Measurements from ENCODE around the gene ACTA2.
"Not testable (repeated sequence)": the region's sequence is repeated elsewhere in the genome, so short reads cannot be mapped to it uniquely, and the experiment has no call there.

Gene ACTA2

GRCh38 chr10:88943778-88944177, 8.8 kb downstream of the ACTA2 start:
- H3K9ac ChIP-seq = no peak overlapping the region
- H3K4me2 ChIP-seq = peak overlapping the region in 6 of 11 experiments; percentile 10 to 87 (median 78); a peak in 10 of 22 replicates
- H3K4me3 ChIP-seq = no peak overlapping the region
- no peak overlapping the region for H3K27ac ChIP-seq
- peaks cover 17 to 32% (median 21%) of the 10 kb centered on the region in 10 experiments for H3K4me1 ChIP-seq
- H3K27me3 ChIP-seq = peaks cover 0 to 54% (median 0%) of the 10 kb centered on the region in 11 experiments; a peak in 4 of 22 replicates
- no peak for TF ChIP-seq Cebpa-rat (IDR thresholded peaks at IDR 0.05)
- H3K9me3 ChIP-seq (replicated peaks in 1 of 11) = no peaks in the 10 kb centered on the region
- peaks cover 0 to 55% (median 0%) of the 10 kb centered on the region in 11 experiments; a peak in 4 of 22 replicates for H3K36me3 ChIP-seq
- H4K20me1 ChIP-seq = peaks cover 0 to 22% (median 0%) of the 10 kb centered on the region in 11 experiments; a peak in 2 of 22 replicates

- Histone ChIP-seq H3K27ac (no peak overlapping the region), H3K9ac (no peak overlapping the region), H3K27me3 (peaks cover 0 to 52% (median 0%) of the 10 kb centered on the region in 11 experiments; a peak in 4 of 22 replicates), H3K36me3 (peaks cover 0 to 75% (median 0%) of the 10 kb centered on the region in 11 experiments; a peak in 4 of 22 replicates), H3K4me3 (no peak overlapping the region), H3K4me2 (no peak overlapping the region), H3K4me1 (peaks cover 17 to 24% (median 21%) of the 10 kb centered on the region in 10 experiments), H3K9me3 (replicated peaks in 1 of 11) (no peaks in the 10 kb centered on the region), H4K20me1 (peaks cover 0 to 14% (median 0%) of the 10 kb centered on the region in 11 experiments; a peak in 2 of 22 replicates)
- no peak for TF ChIP-seq Cebpa-rat (IDR thresholded peaks at IDR 0.05)
Observed at GRCh38 chr10:88941026-88941425, 11.5 kb downstream of the ACTA2 start.

GRCh38 chr10:88938938-88939337, 13.6 kb downstream of the ACTA2 start:
- no peak overlapping the region for H3K4me2 ChIP-seq
- H3K27me3 ChIP-seq = peaks cover 0 to 47% (median 0%) of the 10 kb centered on the region in 11 experiments; a peak in 4 of 22 replicates
- H3K9me3 ChIP-seq (replicated peaks in 1 of 11) = no peaks in the 10 kb centered on the region
- no peak overlapping the region for H3K27ac ChIP-seq
- peaks cover 0 to 74% (median 0%) of the 10 kb centered on the region in 11 experiments; a peak in 4 of 22 replicates for H3K36me3 ChIP-seq
- H3K4me3 ChIP-seq = no peak overlapping the region
- TF ChIP-seq Cebpa-rat (IDR thresholded peaks at IDR 0.05) = no peak
- peaks cover 0 to 12% (median 6%) of the 10 kb centered on the region in 10 experiments; a peak in 16 of 20 replicates for H3K4me1 ChIP-seq
- H4K20me1 ChIP-seq = peaks cover 0 to 3% (median 0%) of the 10 kb centered on the region in 11 experiments; a peak in 1 of 22 replicates
- no peak overlapping the region for H3K9ac ChIP-seq

GRCh38 chr10:88938039-88938438, 14.5 kb downstream of the ACTA2 start:
- Histone ChIP-seq H3K27me3 (peaks cover 0 to 40% (median 0%) of the 10 kb centered on the region in 11 experiments; a peak in 4 of 22 replicates), H4K20me1 (no peaks in the 10 kb centered on the region), H3K36me3 (peaks cover 0 to 67% (median 0%) of the 10 kb centered on the region in 11 experiments; a peak in 4 of 22 replicates), H3K4me2 (no peak overlapping the region), H3K9ac (no peak overlapping the region), H3K4me1 (peaks cover 0 to 9% (median 5%) of the 10 kb centered on the region in 10 experiments; a peak in 16 of 20 replicates), H3K27ac (no peak overlapping the region), H3K9me3 (replicated peaks in 1 of 11) (no peaks in the 10 kb centered on the region), H3K4me3 (no peak overlapping the region)
- TF ChIP-seq Cebpa-rat (IDR thresholded peaks at IDR 0.05) = no peak

DNA sequence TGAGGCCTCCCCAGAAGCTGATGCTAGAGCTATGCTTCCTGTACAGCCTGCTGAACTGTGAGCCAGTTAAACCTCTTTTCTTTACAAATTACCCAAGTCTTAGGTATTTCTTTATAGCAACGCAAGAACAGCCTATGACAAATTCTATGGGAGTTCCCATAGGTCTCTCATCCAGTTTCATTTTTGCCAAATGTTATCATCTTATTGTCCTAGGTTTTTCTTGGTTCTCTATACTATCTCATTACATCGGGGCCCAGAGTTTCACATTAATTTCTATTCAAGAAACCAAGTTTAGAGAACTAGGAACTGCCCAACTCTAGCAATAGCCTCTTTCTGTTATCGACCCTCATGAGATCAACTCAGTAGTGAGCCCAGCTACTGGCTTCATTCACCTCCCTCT, 15.9 kb downstream of the ACTA2 start:
- Histone ChIP-seq H3K9me3 (replicated peaks in 1 of 11) (no peaks in the 10 kb centered on the region), H4K20me1 (no peaks in the 10 kb centered on the region), H3K9ac (no peak overlapping the region), H3K4me2 (no peak overlapping the region), H3K27me3 (peaks cover 0 to 26% (median 0%) of the 10 kb centered on the region in 11 experiments; a peak in 4 of 22 replicates), H3K4me3 (no peak overlapping the region), H3K27ac (no peak overlapping the region), H3K36me3 (peaks cover 0 to 53% (median 0%) of the 10 kb centered on the region in 11 experiments; a peak in 4 of 22 replicates), H3K4me1 (peaks cover 0 to 10% (median 5%) of the 10 kb centered on the region in 10 experiments; a peak in 16 of 20 replicates)
- TF ChIP-seq Cebpa-rat (IDR thresholded peaks at IDR 0.05) = no peak

GRCh38 chr10:88934900-88935672, 17.5 kb downstream of the ACTA2 start:
- peaks cover 0 to 38% (median 0%) of the 10 kb centered on the region in 11 experiments; a peak in 4 of 22 replicates for H3K36me3 ChIP-seq
- H3K27me3 ChIP-seq = peaks cover 0 to 10% (median 0%) of the 10 kb centered on the region in 11 experiments; a peak in 3 of 22 replicates
- no peaks in the 10 kb centered on the region for H3K9me3 ChIP-seq (replicated peaks in 1 of 11)
- no peak overlapping the region for H3K27ac ChIP-seq
- H3K4me3 ChIP-seq = no peak overlapping the region
- peak overlapping the region in 1 of 11 experiments; percentile 9; a peak in 2 of 22 replicates for H3K9ac ChIP-seq
- peaks cover 0 to 10% (median 5%) of the 10 kb centered on the region in 10 experiments; a peak in 16 of 20 replicates for H3K4me1 ChIP-seq
- peak overlapping the region; percentile 7 to 66 (median 36); a peak in 15 of 22 replicates for H3K4me2 ChIP-seq
- TF ChIP-seq Cebpa-rat (IDR thresholded peaks at IDR 0.05) = no peak
- H4K20me1 ChIP-seq = no peaks in the 10 kb centered on the region

DNA sequence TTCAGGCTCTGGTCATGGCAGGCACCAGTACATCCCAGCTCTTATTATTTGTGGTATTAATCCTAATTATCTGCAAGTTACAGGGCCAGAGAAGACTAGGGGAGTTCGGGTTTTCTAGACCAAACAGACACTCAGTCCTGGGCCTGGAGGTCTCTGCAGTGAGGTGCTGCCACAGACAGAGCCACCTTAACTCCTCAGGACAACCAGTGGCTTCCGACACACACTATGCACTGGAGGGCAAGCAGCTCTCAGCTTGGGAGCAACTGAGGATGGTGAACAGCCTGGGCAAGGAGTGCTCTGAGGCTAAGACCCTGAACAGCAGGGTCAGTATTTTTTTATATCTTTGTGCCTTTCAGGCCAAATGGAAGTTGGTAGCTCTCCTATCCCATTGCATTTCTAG, 19.0 kb downstream of the ACTA2 start:
- Histone ChIP-seq H3K4me2 (no peak overlapping the region), H3K36me3 (peaks cover 0 to 23% (median 0%) of the 10 kb centered on the region in 11 experiments; a peak in 4 of 22 replicates), H4K20me1 (no peaks in the 10 kb centered on the region), H3K9ac (no peak overlapping the region), H3K4me3 (no peak overlapping the region), H3K9me3 (replicated peaks in 1 of 11) (no peaks in the 10 kb centered on the region), H3K27me3 (no peaks in the 10 kb centered on the region), H3K4me1 (peaks cover 0 to 10% (median 5%) of the 10 kb centered on the region in 10 experiments; a peak in 16 of 20 replicates), H3K27ac (no peak overlapping the region)
- no peak for TF ChIP-seq Cebpa-rat (IDR thresholded peaks at IDR 0.05)

DNA sequence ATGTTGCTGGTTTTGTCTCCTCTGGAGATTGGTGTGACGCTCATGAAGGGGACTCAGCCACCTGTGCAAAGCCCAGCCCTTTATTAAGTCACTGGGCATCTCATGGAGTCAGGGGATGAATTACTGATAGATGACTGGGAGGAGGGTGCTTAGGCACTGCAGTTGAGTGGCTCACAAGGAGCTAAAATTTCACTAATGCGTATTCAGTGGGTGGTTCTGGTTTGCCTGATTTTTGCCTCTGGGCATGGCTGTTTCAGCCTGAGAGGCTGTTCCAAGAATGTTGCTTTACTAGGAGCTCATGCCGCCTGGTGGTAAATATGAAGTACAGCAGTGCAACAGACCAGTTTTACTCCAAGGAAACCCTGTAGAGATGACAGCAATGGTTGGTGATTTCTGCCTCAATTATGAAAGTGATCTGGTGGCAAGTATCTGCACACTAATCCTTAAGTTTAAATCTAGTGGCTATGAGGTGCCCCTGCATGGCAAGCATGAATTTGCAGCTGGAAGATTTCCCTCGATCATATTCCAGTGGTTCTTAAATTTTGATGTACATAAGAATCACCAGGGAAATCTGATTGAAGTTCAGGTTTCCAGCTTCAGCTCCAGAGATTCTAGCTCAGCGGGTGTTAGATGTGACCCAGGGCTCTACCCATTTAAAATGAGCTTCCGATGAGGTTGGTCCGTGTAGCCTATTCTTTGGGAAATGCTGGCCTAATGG, 19.9 kb downstream of the ACTA2 start:
- no peak overlapping the region for H3K27ac ChIP-seq
- no peak overlapping the region for H3K9ac ChIP-seq
- no peaks in the 10 kb centered on the region for H4K20me1 ChIP-seq
- no peak for TF ChIP-seq Cebpa-rat (IDR thresholded peaks at IDR 0.05)
- H3K36me3 ChIP-seq = peaks cover 0 to 15% (median 0%) of the 10 kb centered on the region in 11 experiments; a peak in 4 of 22 replicates
- no peaks in the 10 kb centered on the region for H3K27me3 ChIP-seq
- H3K4me1 ChIP-seq = peaks cover 0 to 10% (median 5%) of the 10 kb centered on the region in 10 experiments; a peak in 16 of 20 replicates
- no peak overlapping the region for H3K4me3 ChIP-seq
- peak overlapping the region in 1 of 11 experiments; percentile 10; a peak in 1 of 22 replicates for H3K4me2 ChIP-seq
- H3K9me3 ChIP-seq (replicated peaks in 1 of 11) = no peaks in the 10 kb centered on the region

DNA sequence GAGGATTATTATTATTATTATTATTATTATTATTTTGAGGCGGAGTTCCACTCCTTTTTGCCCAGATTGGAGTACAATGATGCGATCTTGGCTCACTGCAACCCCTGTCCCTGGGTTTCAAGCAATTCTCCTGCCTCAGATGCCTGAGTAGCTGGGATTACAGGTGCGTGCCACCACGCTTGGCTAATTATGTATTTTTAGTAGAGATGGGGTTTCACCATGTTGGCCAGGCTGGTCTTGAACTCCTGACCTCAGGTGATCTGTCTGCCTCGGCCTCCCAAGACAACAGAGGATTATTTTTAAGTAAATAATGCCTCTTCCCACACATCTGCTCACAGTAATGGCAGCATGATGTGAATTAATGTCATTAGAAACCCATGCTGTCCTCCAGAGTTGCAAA, 20.5 kb downstream of the ACTA2 start:
- H3K27ac ChIP-seq; H3K4me3 ChIP-seq; H3K36me3 ChIP-seq; H3K27me3 ChIP-seq; H4K20me1 ChIP-seq; H3K4me2 ChIP-seq; H3K9me3 ChIP-seq (replicated peaks in 1 of 11); H3K9ac ChIP-seq; H3K4me1 ChIP-seq: not testable (repeated sequence)

Data from BLaER1 treated with 17β-estradiol and CSF1 and Interleukin-3, amounts not matched to agents 10 nM and 100 nM (cell line).